A673 (cell line): ENCODE data around the gene FAM229B. TPM values are rescaled to one million over a fixed set of nuclear protein-coding genes. Genes with fewer than 3 reads are reported as not detected.

ENCODE experiments used
- Bru-seq: library from RNA; stranded (reverse); fragments of 400-500 nt; gene quantifications from one replicate; lab custom pipeline; 2021; lab: Mats Ljungman, UMichigan
- BruChase-seq, 2 experiments: library from RNA; stranded (reverse); fragments of 400-500 nt; gene quantifications; one replicate each; lab custom pipeline; 2021; lab: Mats Ljungman, UMichigan
- BruUV-seq: library from RNA; stranded (reverse); fragments of 400-500 nt; replicated peaks from 2 replicates; lab custom pipeline; 2021; lab: Mats Ljungman, UMichigan
- CTCF ChIA-PET: fragments of 300-600 bp; sonication (Branson Sonifier 250); formaldehyde crosslinking; loops from one replicate; lab custom pipeline; 2022; ENCODE audit warnings: antibody characterized with exemption; lab: Charles Lee
- POLR2A ChIA-PET: fragments of 300-600 bp; sonication (Branson Sonifier 250); formaldehyde crosslinking; loops from one replicate; lab custom pipeline; 2022; ENCODE audit warnings: antibody characterized with exemption; ENCODE audit not compliant: low non-redundant PET; lab: Charles Lee
- DNase-seq: peaks from one replicate; pipeline ENCODE4 v3.0.0-alpha.2; 2015; ENCODE audit warnings: low spot score
- H3K27ac ChIP-seq: fragments of 200-600 bp; sonication (generic); 2 replicates; pipeline ENCODE4 v1.5.1; 2016; ENCODE audit warnings: mixed run types, low read depth, mild to moderate bottlenecking, mixed read lengths, antibody characterized with exemption, low read length; ENCODE audit not compliant: poor library complexity, severe bottlenecking
- H3K27me3 ChIP-seq: fragments of 200-600 bp; sonication (generic); replicated peaks from 2 replicates; pipeline ENCODE4 v1.6.1; 2017; ENCODE audit warnings: mixed run types, low read depth, mild to moderate bottlenecking, mixed read lengths, antibody characterized with exemption, low read length; ENCODE audit not compliant: insufficient read depth, poor library complexity
- H3K36me3 ChIP-seq: fragments of 200-600 bp; sonication (generic); 2 replicates; pipeline ENCODE4 v1.6.1; 2016; ENCODE audit warnings: mixed run types, mild to moderate bottlenecking, mixed read lengths, antibody characterized with exemption, low read length; ENCODE audit not compliant: insufficient read depth, poor library complexity, severe bottlenecking
- H3K4me1 ChIP-seq: fragments of 200-600 bp; sonication (generic); 2 replicates; pipeline ENCODE4 v1.6.1; 2017; ENCODE audit warnings: mixed run types, mild to moderate bottlenecking, mixed read lengths, antibody characterized with exemption, low read length; ENCODE audit not compliant: insufficient read depth, poor library complexity, severe bottlenecking
- H3K4me3 ChIP-seq: fragments of 200-600 bp; sonication (generic); 2 replicates; pipeline ENCODE4 v1.5.1; 2016; ENCODE audit warnings: low read depth, mixed run types, mild to moderate bottlenecking, mixed read lengths, low read length; ENCODE audit not compliant: poor library complexity, severe bottlenecking
- H3K9me3 ChIP-seq: fragments of 200-600 bp; sonication (generic); 2 replicates; pipeline ENCODE4 v1.6.1; 2016; ENCODE audit warnings: mixed run types, low read depth, mild to moderate bottlenecking, mixed read lengths, antibody characterized with exemption, low read length; ENCODE audit not compliant: poor library complexity, severe bottlenecking
- EZH2 ChIP-seq: fragments of 200-600 bp; sonication (generic); IDR thresholded peaks from 2 replicates; pipeline ENCODE4 v1.6.1; 2017; ENCODE audit warnings: borderline replicate concordance, low read depth, mild to moderate bottlenecking, mixed read lengths, antibody characterized with exemption, low read length; ENCODE audit not compliant: poor library complexity, severe bottlenecking
- intact Hi-C: fragments of 100-400 bp; cut with micrococcal nuclease; formaldehyde crosslinking; loops from one replicate; pipeline ENCODE4 v1.10.0; 2022; ENCODE audit not compliant: unreplicated experiment
- long read RNA-seq: library from polyadenylated mRNA; stranded (forward); transcript quantifications from one replicate; pipeline ENCODE4 v2.0.0, GENCODE V29; 2022
- total RNA-seq: library from RNA; stranded (reverse); gene quantifications from 2 replicates; pipeline ENCODE4 v1.2.3, GENCODE V29; 2021
- TF ChIP-seq, protein P1 (sequence below): fragments of 300-800, 200-600 bp; sonication (generic); conservative IDR thresholded peaks from 2 replicates; pipeline ENCODE4 v1.5.1; 2017; ENCODE audit warnings: low read depth, mild to moderate bottlenecking, antibody characterized with exemption, low read length, moderate library complexity, mixed read lengths

The FAM229B gene, protein sequence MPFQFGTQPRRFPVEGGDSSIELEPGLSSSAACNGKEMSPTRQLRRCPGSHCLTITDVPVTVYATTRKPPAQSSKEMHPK
- total RNA-seq: 10.5 and 11.6 TPM in 2 replicates
- percentile 45 among the genes with signal in this experiment for Bru-seq, nascent RNA
- BruChase-seq, experiment 1, labeled RNA remaining after a 2-hour chase: percentile 41 among the genes with signal in this experiment
- percentile 38 among the genes with signal in this experiment for BruChase-seq, experiment 2, labeled RNA remaining after a 6-hour chase
- long read RNA-seq, transcript FAM229B-201 (4 exons, 2,543 nt): major isoform, 6 of 8 reads
- long read RNA-seq, partial matches to known transcripts: 0 of 8 reads
- long read RNA-seq, other reads (novel, unspliced or antisense): 2 of 8 reads

DNA sequence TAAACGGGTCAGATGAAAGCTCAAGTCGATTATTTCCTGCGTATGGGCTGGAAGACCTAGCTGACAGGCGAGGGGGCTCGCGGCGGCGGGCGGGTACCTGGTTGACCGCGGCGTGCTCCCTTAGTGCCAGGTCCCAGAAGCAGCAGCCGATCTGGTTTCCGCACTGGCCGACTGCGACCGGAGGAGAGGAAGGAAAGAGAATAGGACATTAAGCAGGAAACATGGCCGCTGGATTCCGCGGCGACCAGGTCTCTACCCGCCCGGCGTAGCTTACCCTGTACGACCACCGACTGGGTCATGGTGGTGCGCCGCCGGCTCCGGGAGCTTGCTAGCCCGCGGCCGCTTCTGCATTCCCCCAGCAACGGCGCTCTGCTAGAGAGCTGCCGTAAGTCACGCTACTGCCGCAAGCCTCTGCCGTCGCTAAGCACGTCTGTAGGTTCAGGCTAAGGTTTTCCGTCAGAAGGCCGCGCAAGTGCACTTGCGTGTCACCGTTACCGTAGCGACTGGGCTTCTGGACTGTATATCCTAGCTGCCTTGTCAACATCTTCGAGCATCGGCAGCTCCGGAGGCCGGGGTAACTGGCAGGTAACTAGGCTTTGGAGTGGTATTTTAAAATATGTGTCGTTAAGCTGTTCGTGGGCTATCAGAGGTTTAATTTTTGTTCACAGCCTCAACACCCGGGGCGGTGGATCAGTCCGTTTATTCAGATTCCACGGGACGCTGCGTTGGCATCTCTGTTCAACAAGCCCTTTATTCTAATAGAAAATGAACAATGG, at the start of gene FAM229B, which contains the start of gene TUBE1:
TSS of gene FAM229B (plus strand) at position 456 of the 776 bp plus-strand sequence. CDS start 11,693 bp downstream, outside the sequence.
TSS of gene TUBE1 (minus strand) at position 347 of the 776 bp plus-strand sequence. CDS start at position 299, 48 bp downstream.
- peak within 1 kb of the TSS; percentile 67 for H3K4me3 ChIP-seq
- TF ChIP-seq EZH2: no peak
- TF ChIP-seq, protein P1, sequence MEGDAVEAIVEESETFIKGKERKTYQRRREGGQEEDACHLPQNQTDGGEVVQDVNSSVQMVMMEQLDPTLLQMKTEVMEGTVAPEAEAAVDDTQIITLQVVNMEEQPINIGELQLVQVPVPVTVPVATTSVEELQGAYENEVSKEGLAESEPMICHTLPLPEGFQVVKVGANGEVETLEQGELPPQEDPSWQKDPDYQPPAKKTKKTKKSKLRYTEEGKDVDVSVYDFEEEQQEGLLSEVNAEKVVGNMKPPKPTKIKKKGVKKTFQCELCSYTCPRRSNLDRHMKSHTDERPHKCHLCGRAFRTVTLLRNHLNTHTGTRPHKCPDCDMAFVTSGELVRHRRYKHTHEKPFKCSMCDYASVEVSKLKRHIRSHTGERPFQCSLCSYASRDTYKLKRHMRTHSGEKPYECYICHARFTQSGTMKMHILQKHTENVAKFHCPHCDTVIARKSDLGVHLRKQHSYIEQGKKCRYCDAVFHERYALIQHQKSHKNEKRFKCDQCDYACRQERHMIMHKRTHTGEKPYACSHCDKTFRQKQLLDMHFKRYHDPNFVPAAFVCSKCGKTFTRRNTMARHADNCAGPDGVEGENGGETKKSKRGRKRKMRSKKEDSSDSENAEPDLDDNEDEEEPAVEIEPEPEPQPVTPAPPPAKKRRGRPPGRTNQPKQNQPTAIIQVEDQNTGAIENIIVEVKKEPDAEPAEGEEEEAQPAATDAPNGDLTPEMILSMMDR: no peak
- H3K36me3 ChIP-seq: no peaks in the 10 kb centered on the region
- CTCF ChIA-PET: interaction anchor here (2.3 kb wide), 1 partner anchor 76 kb away, joined by 14 read pairs; no protein-coding TSS in a partner anchor
- peaks cover 9% of the 10 kb centered on the region for H3K27me3 ChIP-seq
- peak within 1 kb of the TSS; percentile 74 for H3K27ac ChIP-seq
- no TSS peak for BruUV-seq
- H3K4me1 ChIP-seq: peaks cover 13% of the 10 kb centered on the region
- no peaks in the 10 kb centered on the region for H3K9me3 ChIP-seq
- POLR2A ChIA-PET: interaction anchor here (0.7 kb wide), 1 partner anchor 161 kb away, joined by 3 read pairs; no protein-coding TSS in a partner anchor
- peak; percentile 98 for DNase-seq
- intact Hi-C loops: loop anchor here (2.0 kb wide), 1 partner anchor 77 kb away; no protein-coding TSS in a partner anchor

DNA sequence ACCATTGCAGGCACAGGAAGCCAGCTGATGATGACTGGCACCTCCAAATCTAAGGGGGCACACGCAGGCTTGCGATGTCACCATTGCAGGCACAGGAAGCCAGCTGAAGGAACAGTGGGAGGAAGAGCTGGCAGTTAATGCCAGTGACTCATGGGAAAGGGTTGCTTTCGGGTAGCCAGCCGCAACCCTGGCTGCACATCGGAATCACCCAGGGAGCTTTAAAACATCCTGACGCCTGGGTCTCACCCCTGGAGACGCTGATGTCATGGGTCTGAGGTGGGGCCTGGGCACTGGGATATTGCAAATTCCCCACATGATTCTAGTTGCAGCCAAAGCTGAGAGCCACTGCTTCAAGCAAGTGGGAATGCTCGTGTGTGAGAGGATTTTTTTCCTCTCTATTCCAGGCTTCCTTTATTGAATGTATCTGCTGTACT, 49.6 kb upstream of the FAM229B start:
- no TSS peak for BruUV-seq
- Histone ChIP-seq H3K4me3 (no peak overlapping the region), H3K9me3 (no peaks in the 10 kb centered on the region), H3K36me3 (no peaks in the 10 kb centered on the region), H3K27me3 (no peaks in the 10 kb centered on the region), H3K27ac (no peak overlapping the region), H3K4me1 (peaks cover 8% of the 10 kb centered on the region)
- POLR2A ChIA-PET: no interaction called here
- TF ChIP-seq, protein P1: no peak
- intact Hi-C loops: no loop called here
- DNase-seq: peak; percentile 76
- CTCF ChIA-PET: no interaction called here

DNA sequence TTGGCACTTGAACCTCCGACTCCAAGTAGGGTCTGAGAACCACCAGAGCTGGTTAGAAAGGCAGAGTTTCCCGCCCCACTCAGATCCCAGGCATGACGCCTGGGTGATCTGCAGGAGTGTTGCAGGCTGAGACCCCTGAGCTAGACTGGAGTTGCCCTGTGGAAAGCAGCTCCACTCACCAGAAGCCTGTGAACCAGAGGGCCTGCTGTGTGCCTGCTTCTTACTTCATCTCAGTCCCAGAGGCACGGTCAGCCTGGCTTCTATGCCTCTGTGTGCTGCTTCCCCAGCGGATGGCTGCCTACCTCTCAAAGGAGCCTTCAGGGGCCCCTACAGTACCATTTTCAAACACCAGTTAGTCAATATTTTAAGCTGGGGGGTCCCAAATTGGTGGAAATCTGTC, 49.1 kb upstream of the FAM229B start:
- intact Hi-C loops: no loop called here
- no peak overlapping the region for H3K4me3 ChIP-seq
- H3K27ac ChIP-seq: no peak overlapping the region
- BruUV-seq: no TSS peak
- CTCF ChIA-PET: interaction anchor here (0.5 kb wide), 1 partner anchor 35 kb away, joined by 3 read pairs; no protein-coding TSS in a partner anchor
- H3K27me3 ChIP-seq: no peaks in the 10 kb centered on the region
- H3K36me3 ChIP-seq: no peaks in the 10 kb centered on the region
- no peaks in the 10 kb centered on the region for H3K9me3 ChIP-seq
- POLR2A ChIA-PET: interaction anchor here (0.6 kb wide), 1 partner anchor 802 kb away, joined by 3 read pairs; no protein-coding TSS in a partner anchor
- peaks cover 8% of the 10 kb centered on the region for H3K4me1 ChIP-seq
- TF ChIP-seq, protein P1: no peak
- no peak for TF ChIP-seq EZH2
- DNase-seq: peak; percentile 9
